ENCODE data around the gene IFITM5.
A peak's percentile ranks its signal among the peaks of the same experiment; 100 is the strongest.

The IFITM5 gene

GRCh38 chr11:282171-282570 lies 17.2 kb downstream of the IFITM5 start:
- no peak for DNase-seq

GRCh38 chr11:281486-282161 lies 17.7 kb downstream of the IFITM5 start:
- no peak for DNase-seq

- peak in 1 of 4 experiments; percentile 41 for DNase-seq
These were observed 18.4 kb downstream of the IFITM5 start for GRCh38 chr11:280706-281485.

GRCh38 chr11:279966-280705 lies 19.2 kb downstream of the IFITM5 start:
- DNase-seq, result peak in 1 of 4 experiments; percentile 44

GRCh38 chr11:279040-279965 lies 20.0 kb downstream of the IFITM5 start:
- no peak for DNase-seq

- DNase-seq, result no peak
These were observed 21.1 kb downstream of the IFITM5 start, which contains the start of gene NLRP6 for GRCh38 chr11:278001-278951. TSS of gene NLRP6 (plus strand) at chr11:278407. CDS start at chr11:278570, 163 bp downstream.

GRCh38 chr11:276219-276618 lies 23.1 kb downstream of the IFITM5 start:
- no peak for DNase-seq

GRCh38 chr11:272931-273198 lies 26.5 kb downstream of the IFITM5 start:
- no peak for DNase-seq

GRCh38 chr11:272195-272930 lies 27.0 kb downstream of the IFITM5 start:
- no peak for DNase-seq

- no peak for DNase-seq
These were observed 28.0 kb downstream of the IFITM5 start for GRCh38 chr11:271319-271715.

GRCh38 chr11:270451-271318 lies 28.6 kb downstream of the IFITM5 start:
- DNase-seq, result no peak

- DNase-seq, result peak in 2 of 4 experiments; percentile 26 to 37
These were observed 30.0 kb downstream of the IFITM5 start for GRCh38 chr11:269146-269890.

GRCh38 chr11:268716-269145 lies 30.6 kb downstream of the IFITM5 start:
- peak in 1 of 4 experiments; percentile 21 for DNase-seq

GRCh38 chr11:267491-267994 lies 31.8 kb downstream of the IFITM5 start:
- peak in 2 of 4 experiments; percentile 59 to 63 for DNase-seq

- DNase-seq, result peak in 1 of 4 experiments; percentile 63
These were observed 32.5 kb downstream of the IFITM5 start for GRCh38 chr11:266676-267439.

- no peak for DNase-seq
These were observed 37.7 kb downstream of the IFITM5 start for GRCh38 chr11:261624-262023.

GRCh38 chr11:259413-259812 lies 39.9 kb downstream of the IFITM5 start:
- DNase-seq, result no peak
